ENCODE data around the gene CNBD2.
"Not testable (repeated sequence)": the region's sequence is repeated elsewhere in the genome, so short reads cannot be mapped to it uniquely, and the experiment has no call there.

CNBD2 gene

GRCh38 chr20:36028106-36028808 lies 59.9 kb downstream of the CNBD2 start:
- DNase-seq: no peak

DNA sequence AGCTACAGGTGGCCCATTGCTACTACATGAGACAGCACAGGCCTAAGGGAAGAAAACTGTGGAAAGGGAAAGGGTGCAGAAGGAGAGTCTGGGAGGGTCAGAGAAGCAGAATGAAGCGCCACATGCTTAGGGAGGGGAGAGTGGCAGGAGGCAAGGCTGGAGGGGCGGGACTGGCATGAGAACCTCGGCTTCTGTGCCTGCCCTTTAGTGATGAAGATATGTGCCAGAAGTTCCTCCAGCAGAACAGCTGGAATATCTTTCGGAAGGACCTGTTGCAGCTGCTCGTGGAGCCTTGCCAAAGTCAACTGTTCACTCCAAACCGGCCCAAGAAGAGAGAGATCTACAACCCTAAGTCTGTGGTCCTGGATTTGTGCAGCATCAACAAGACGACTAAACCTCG lies 61.8 kb downstream of the CNBD2 start:
- DNase-seq: no peak

GRCh38 chr20:36031806-36032205 lies 63.4 kb downstream of the CNBD2 start:
- DNase-seq: no peak

GRCh38 chr20:36034875-36035274 lies 66.5 kb downstream of the CNBD2 start:
- DNase-seq: no peak

- DNase-seq: no peak
Measured at GRCh38 chr20:36035745-36036144, 67.4 kb downstream of the CNBD2 start.

- no peak for DNase-seq
Measured at GRCh38 chr20:36036688-36037087, 68.3 kb downstream of the CNBD2 start.

GRCh38 chr20:36040571-36040970 lies 72.2 kb downstream of the CNBD2 start:
- no peak for DNase-seq

DNA sequence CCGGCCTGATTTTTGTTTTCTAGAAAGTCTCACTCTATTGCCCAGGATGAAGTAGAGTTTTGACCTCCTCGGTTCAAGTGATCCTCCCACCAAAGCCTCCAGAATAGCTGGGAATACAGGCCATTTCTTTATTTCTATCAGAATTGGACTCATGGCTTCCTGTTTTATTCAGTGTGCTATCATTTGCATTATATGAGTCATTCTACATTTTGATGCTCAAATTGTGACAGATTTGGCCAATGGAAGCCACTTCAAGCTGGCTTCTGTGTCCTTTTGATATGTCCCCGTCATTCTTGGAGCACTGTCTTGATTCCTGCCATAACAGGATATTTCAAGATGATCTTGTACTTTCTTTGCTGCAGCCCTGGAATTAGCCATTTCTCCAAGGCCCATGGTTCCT lies 75.1 kb downstream of the CNBD2 start:
- DNase-seq: no peak

DNA sequence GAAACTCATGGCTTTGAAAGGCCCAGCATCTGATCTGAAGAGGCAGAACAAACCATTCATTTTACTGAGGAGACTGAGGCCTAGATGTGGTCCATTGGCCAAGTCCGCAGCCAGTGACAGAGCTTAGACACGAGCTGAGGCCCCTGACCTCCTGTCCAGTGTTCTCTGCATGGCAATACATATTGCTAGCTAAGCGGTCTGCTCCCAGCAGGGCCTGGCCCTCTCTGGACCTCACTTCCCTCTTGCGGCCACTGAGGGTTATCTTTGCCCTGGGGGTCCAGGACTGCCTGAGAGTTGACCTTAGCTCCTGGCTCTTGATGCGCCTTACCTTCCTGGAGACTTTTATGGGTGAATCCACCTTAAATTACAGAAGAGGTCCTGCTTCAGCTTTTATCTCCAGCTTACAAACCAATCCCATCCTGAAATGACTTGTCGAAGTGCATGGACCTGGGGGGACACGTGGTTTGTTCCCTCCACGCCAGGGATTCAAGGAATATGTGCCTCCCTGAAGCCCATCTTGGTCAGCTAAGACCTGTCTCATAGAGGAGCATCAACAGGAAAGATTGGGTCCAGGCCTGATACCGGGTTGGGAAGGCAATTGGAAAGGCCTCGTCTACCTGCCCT lies 75.6 kb downstream of the CNBD2 start:
- no peak for DNase-seq

GRCh38 chr20:36045373-36045714 lies 77.0 kb downstream of the CNBD2 start:
- DNase-seq: no peak

GRCh38 chr20:36046073-36046798 lies 77.8 kb downstream of the CNBD2 start:
- DNase-seq: not testable (repeated sequence)

DNA sequence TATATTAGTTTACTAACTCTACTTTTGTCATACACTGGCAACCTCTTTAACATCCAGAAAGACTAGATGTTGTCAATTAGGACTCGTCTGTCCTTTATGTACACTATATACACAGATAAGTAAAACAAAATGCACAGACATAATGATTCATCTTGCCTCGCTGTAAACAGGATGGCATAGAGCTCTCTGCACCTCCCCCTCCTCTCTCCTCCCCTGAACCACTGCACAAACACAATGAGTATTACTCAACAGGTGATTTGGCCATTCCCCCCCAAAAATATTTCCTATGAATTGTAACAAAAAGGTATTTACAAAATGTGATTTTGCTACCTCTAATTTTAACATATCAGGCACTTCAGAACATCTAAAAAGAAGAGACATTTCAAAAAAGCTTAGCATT lies 81.0 kb downstream of the CNBD2 start:
- DNase-seq: not testable (repeated sequence)

DNA sequence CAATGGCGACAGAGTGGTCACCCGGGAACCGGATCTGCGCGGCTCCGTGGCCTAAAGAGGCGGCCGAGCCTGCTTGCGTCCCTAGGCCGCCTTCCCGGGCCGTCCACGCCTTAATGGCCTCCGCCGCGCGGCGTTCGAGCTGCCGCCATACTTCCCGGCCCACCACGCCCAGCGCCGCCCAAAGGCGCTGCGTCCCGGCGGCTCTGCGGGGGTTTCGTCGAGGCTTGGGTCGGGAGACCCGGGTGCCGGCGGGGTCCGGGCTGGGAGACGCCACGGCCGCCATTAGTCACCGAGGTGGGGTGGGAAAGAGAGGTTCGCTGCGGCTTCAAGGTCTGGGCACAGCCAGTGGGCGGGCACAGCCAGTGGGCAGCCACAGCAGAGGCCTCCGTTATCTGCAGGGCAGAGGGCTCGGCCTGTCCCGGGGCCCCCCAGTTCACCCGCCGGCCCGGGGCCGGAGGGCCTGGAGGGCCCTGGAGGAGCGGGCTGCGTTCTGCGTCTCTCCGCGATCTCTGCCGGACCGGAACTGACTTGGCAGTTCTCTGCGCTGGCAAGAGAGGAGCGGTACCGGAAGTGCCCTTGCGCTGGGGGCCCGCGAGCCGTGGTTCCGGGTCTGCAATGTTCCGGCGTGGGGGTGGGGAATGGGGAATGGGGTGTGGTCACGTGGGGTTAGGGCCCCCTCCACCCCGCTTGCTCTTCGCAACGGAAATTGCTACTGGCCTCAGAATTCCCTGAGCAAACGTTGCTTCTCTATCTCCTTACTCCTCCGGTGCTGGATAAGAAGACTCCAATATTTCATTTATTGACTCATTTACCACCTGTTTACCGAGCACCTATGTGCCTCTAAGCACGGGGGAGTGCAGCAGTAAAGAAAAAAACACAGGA lies 82.3 kb downstream of the CNBD2 start:
- peak; percentile 93 for DNase-seq

- no peak for DNase-seq
Measured at GRCh38 chr20:36051318-36052116, 83.1 kb downstream of the CNBD2 start.

- no peak for DNase-seq
Measured at GRCh38 chr20:36052117-36052513, 83.7 kb downstream of the CNBD2 start.

GRCh38 chr20:36053863-36054518 lies 85.6 kb downstream of the CNBD2 start:
- DNase-seq: not testable (repeated sequence)

GRCh38 chr20:36055145-36055544 lies 86.8 kb downstream of the CNBD2 start:
- no peak for DNase-seq

- no peak for DNase-seq
Measured at GRCh38 chr20:36060676-36061075, 92.3 kb downstream of the CNBD2 start.

DNA sequence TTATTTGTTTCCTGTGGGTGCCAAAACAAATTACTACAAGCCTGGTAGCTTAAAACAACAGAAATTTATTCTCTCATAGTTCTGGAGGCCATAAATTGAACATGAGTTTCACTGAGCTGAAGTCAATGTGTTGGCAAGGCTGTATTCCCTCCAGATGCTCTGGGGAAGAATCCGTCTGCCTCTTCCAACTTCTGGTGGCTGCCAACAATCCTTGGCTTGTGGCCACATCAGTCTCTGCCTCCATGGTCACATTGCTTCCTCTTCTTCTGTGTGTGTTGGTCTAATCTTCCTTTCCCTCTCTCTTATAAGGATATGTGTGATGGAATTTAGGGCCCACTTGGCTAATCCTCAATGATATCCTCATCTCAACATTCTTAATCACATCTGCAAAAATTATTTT lies 93.4 kb downstream of the CNBD2 start:
- DNase-seq: no peak

DNA sequence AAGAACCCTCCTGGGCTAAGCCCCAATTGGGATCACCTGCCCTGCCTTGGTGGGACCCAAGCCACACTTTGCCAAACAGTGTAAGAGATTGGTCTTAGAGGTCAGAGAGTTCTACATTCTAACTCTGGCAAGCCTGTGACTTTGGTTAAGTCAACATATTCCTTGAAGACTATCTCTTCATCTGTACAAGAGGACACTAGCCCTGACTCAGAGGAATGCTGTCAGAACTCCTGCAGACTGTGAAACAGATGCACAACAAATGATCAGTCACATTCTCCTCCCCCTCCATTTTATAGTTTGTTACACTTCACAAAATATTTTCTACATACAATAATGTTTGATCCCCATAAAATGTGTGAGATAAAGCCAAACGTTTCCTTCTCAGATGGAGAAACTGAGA lies 94.4 kb downstream of the CNBD2 start:
- no peak for DNase-seq

DNA sequence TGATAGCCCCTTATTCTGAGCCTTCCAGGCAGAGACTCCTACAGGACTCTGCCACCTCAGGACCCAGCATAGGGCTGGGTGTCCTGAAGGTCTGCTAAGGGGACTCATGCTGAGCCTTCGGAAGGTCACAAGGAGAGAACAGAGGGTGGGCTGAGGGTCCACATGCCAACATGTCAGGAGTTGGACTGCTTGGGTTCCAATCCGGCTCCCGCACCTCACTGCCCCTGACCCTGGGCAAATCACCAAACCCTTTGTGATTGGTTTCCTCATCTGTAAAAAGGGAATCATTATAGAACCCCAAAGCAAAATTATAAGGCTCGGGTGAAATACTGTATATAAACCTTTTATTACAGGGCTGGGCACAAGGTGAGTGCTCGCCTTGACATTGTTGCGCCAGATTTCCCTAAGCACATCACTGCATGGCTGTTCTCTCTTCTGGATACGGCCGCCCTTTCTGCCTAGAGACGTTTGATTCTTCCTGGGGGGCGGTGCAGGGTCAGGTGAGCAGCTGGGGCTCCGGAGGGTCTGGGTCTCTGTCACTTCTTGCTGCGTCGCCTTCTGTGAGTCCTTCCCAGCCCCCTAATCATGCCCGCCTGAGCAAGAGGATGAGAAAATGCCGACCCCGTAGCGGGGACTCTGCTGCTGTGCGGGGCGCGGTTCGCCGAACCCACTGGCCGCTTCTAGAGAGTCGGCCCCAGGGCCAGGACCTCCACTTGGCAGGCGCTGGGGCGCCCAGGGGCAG lies 95.7 kb downstream of the CNBD2 start:
- peak; percentile 74 for DNase-seq
